Transverse colon (tissue), 4 donors: ENCODE results near the gene CLEC2D. TPM values are rescaled to one million over a fixed set of nuclear protein-coding genes. Genes with fewer than 3 reads are reported as not detected.
"Not testable (repeated sequence)": the region's sequence is repeated elsewhere in the genome, so short reads cannot be mapped to it uniquely, and the experiment has no call there.

Experiments
- DNase-seq: peaks from one replicate; pipeline ENCODE4 v3.0.0-alpha.2; 2019
- H3K27ac ChIP-seq, 4 donors: fragments of 200-600 bp; sonication (generic); 2 replicates each; pipeline ENCODE4 v1.5.1; 2016 to 2018; ENCODE audit warnings: inconsistent platforms in 4 of 4
- H3K27me3 ChIP-seq: fragments of 200-600 bp; sonication (generic); 2 replicates; pipeline ENCODE4 v1.5.1; 2017; ENCODE audit warnings: inconsistent platforms
- H3K36me3 ChIP-seq, 4 donors: fragments of 200-600 bp; sonication (generic); 2 replicates each; pipeline ENCODE4 v1.5.1; 2017 to 2019; ENCODE audit warnings: inconsistent platforms in 4 of 4
- H3K4me1 ChIP-seq, 4 donors: fragments of 200-600 bp; sonication (generic); 2 replicates each; pipeline ENCODE4 v1.5.1; 2017 to 2020; ENCODE audit warnings: inconsistent platforms in 4 of 4
- H3K4me3 ChIP-seq, 4 donors: fragments of 200-600 bp; sonication (generic); 1 replicate in 1 of 4; 2 replicates in 3 of 4; pipeline versions ENCODE4 v1.5.1 to v1.6.1; 2017 to 2019; ENCODE audit warnings: inconsistent platforms in 4 of 4
- H3K9me3 ChIP-seq, 2 donors: fragments of 200-600 bp; sonication (generic); 2 replicates each; pipeline ENCODE4 v1.5.1; 2017 to 2019; ENCODE audit warnings: inconsistent platforms in 2 of 2
- EP300 ChIP-seq: sonication (generic); formaldehyde crosslinking; IDR thresholded peaks from one replicate; pipeline ENCODE4 v1.6.1; 2017; ENCODE audit warnings: antibody characterized with exemption, low read depth
- POLR2A ChIP-seq: fragments of 450-650 bp; IDR thresholded peaks from one replicate; pipeline ENCODE4 v1.6.1; 2016; ENCODE audit warnings: antibody characterized with exemption, mild to moderate bottlenecking, moderate library complexity
- POLR2AphosphoS5 ChIP-seq, 3 donors: sonication (generic); formaldehyde crosslinking; IDR thresholded peaks; one replicate each; pipeline ENCODE4 v1.6.1; 2016; ENCODE audit warnings: antibody characterized with exemption in 3 of 3
- WGBS, 2 donors: methylation state at CpG; one replicate each; pipeline ENCODE4 v1.1.5; 2018; ENCODE audit warnings: low coverage in 1 of 2; 5-methylcytosine and 5-hydroxymethylcytosine counted together
- in situ Hi-C, 4 donors: fragments of 200-750 bp; cut with MboI; loops; one replicate each; pipeline versions ENCODE4 v1.15.0 to v1.15.1; 2017; ENCODE audit warnings: low sequenced_read_pairs in 3 of 4, low pct_ligation_motif_present in 1 of 4, low pct_unique_long_range_greater_than_20kb in 1 of 4
- intact Hi-C: fragments of 100-400 bp; cut with DNase I; formaldehyde crosslinking; loops from one replicate; pipeline ENCODE4 v1.15.1; 2023; ENCODE audit warnings: low total_unique reads
- total RNA-seq, 4 donors: library from RNA; depleted of rRNA; stranded (reverse); fragments of >200 nt; gene quantifications; one replicate each; pipeline ENCODE4 v1.1.0, GENCODE V29; 2016
- TF ChIP-seq, protein P1 (sequence below), 5 experiments: fragments of 200-600 bp in 3 of 5; fragments of 450-650 bp in 2 of 5; sonication (generic) in 3 of 5; IDR thresholded peaks; 1 replicate in 2 of 5; 2 replicates in 3 of 5; pipeline ENCODE4 v1.5.1; 2016 to 2017; ENCODE audit warnings: antibody characterized with exemption in 5 of 5, inconsistent platforms in 3 of 5, mild to moderate bottlenecking in 2 of 5, moderate library complexity in 1 of 5

Gene CLEC2D
- total RNA-seq, 4 donors from 2014 or later: 5.4 to 23.3 (median 9.3) TPM

DNA sequence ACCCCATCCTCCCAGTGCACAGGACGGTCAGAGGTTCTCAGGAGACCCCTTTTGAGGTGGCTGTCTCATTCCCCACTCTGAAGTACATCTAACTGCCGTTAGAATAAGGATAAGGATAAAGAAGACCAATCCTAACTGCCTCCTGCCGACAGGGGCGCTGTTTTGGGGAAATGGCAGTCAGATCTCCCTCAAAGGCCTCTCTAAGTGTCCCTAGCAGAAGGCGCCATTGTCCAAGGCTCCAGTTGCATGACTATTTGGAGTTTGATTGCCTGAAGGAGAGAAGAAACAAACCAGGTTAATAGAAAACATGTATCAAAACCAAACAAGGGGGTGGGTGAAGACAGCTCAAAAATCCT, 32.7 kb upstream of the CLEC2D start:
- H3K4me3 ChIP-seq: no peak overlapping the region
- DNase-seq: no peak
- no peaks in the 10 kb centered on the region for H3K9me3 ChIP-seq
- no peak overlapping the region for H3K27ac ChIP-seq
- WGBS, 2 donors: 86 to 95% methylated on average over 4 to 5 of the region's 5 CpGs
- in situ Hi-C loops: loop anchor here in 2 of 4 donors (10.0 kb wide), 1 partner anchor 68 kb away; no protein-coding TSS in a partner anchor
- intact Hi-C loops: no loop called here
- H3K4me1 ChIP-seq: no peaks in the 10 kb centered on the region
- TF ChIP-seq, protein P1, sequence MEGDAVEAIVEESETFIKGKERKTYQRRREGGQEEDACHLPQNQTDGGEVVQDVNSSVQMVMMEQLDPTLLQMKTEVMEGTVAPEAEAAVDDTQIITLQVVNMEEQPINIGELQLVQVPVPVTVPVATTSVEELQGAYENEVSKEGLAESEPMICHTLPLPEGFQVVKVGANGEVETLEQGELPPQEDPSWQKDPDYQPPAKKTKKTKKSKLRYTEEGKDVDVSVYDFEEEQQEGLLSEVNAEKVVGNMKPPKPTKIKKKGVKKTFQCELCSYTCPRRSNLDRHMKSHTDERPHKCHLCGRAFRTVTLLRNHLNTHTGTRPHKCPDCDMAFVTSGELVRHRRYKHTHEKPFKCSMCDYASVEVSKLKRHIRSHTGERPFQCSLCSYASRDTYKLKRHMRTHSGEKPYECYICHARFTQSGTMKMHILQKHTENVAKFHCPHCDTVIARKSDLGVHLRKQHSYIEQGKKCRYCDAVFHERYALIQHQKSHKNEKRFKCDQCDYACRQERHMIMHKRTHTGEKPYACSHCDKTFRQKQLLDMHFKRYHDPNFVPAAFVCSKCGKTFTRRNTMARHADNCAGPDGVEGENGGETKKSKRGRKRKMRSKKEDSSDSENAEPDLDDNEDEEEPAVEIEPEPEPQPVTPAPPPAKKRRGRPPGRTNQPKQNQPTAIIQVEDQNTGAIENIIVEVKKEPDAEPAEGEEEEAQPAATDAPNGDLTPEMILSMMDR (IDR thresholded peaks at IDR 0.05): no peak
- TF ChIP-seq POLR2AphosphoS5 (IDR thresholded peaks at IDR 0.05) (no peak), POLR2A (no peak), EP300 (no peak)
- H3K27me3 ChIP-seq: no peaks in the 10 kb centered on the region
- no peaks in the 10 kb centered on the region for H3K36me3 ChIP-seq

DNA sequence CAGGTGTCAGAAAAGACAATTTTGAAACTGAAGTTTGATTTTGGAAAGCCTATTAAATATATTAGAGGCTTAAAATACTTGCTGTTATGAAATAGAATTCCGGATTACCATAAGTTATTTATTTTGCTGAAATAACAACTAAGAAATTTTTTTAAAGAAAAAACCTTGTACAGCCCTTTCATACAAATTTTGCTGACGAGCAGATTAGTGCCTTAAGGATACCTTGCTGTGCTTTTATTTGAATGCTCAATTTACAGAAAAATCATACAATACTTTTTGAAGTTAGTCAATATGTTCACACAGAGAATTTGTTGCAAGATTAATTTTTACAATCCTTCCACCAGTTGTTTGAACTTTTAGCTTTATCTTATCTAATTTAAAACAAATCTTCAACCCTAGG, 29.5 kb upstream of the CLEC2D start:
- TF ChIP-seq POLR2AphosphoS5 (IDR thresholded peaks at IDR 0.05) (no peak), POLR2A (no peak), EP300 (no peak)
- TF ChIP-seq, protein P1 (IDR thresholded peaks at IDR 0.05): no peak
- H3K4me3 ChIP-seq: no peak overlapping the region
- intact Hi-C loops (no loop called here), in situ Hi-C loops (no loop called here)
- H3K27ac ChIP-seq: no peak overlapping the region
- H3K27me3 ChIP-seq: no peaks in the 10 kb centered on the region
- H3K9me3 ChIP-seq: no peaks in the 10 kb centered on the region
- DNase-seq: no peak
- no peaks in the 10 kb centered on the region for H3K36me3 ChIP-seq
- 96 to 100% methylated on average over 2 of the region's 2 CpGs for WGBS, 2 donors
- H3K4me1 ChIP-seq: no peaks in the 10 kb centered on the region

DNA sequence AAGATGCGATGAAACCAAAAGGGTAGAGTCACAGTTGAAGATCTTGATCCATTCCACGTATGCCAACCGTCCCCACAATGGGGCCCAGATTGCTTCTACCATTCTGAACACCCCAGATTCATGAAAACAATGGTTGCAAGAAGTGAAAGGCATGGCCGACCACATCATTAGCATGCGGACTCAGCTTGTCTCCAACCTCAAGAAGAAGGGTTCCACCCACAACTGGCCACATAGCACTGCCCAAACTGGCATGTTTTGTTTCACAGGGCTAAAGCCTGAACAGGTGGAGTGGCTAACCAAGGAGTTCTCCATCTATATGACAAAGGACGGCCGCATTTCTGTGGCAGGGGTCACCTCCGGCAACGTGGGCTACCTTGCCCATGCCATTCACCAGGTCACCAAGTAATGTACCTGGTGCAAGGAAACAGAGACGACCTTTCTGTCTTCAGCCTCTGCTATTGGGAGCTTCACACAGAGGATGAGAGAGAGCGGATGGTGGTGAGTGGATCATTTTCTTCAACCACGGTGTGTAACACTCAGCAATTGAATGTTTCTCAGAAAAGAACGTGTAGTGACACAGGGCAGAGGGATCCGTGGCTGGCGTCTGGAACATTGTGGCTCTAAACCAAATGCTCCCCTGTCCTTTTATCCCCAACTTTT, 26.8 kb upstream of the CLEC2D start:
- in situ Hi-C loops: no loop called here
- no peak for TF ChIP-seq POLR2A
- no peak for TF ChIP-seq EP300
- TF ChIP-seq POLR2AphosphoS5 (IDR thresholded peaks at IDR 0.05): no peak
- TF ChIP-seq, protein P1 (IDR thresholded peaks at IDR 0.05): no peak
- peak; percentile 26 for DNase-seq
- Histone ChIP-seq H3K4me3 (no peak overlapping the region), H3K27me3 (no peaks in the 10 kb centered on the region), H3K4me1 (peaks cover 0 to 8% (median 3%) of the 10 kb centered on the region in 4 donors), H3K9me3 (no peaks in the 10 kb centered on the region), H3K36me3 (no peaks in the 10 kb centered on the region), H3K27ac (no peak overlapping the region)
- 81% methylated on average over 15 of the region's 15 CpGs; no CpG with 5 or more reads in 1 of the 2 donors for whole genome bisulfite sequencing, 2 donors
- intact Hi-C loops: no loop called here

DNA sequence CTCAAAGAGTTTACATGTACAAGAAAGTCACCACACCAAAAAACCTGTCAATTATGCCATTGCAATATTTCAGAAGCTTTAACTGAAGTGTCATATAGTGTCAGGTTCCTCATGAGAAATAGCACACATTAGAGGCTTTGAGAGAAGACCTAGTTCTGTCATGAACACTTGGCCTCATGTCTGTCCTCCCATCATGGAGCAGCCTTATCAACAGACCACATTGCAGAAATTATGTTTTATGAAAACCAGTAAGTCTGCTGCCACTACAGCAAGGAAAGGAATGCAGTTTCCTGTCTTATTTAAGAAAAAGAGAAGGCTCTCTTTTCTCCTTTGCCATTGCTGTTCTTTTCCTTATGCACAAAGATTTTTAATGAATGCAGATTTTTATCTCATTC, 26.2 kb upstream of the CLEC2D start:
- H3K27ac ChIP-seq: no peak overlapping the region
- in situ Hi-C loops (no loop called here), intact Hi-C loops (no loop called here)
- TF ChIP-seq EP300 (no peak), POLR2AphosphoS5 (IDR thresholded peaks at IDR 0.05) (no peak), POLR2A (no peak)
- TF ChIP-seq, protein P1 (IDR thresholded peaks at IDR 0.05): no peak
- H3K27me3 ChIP-seq: no peaks in the 10 kb centered on the region
- H3K4me1 ChIP-seq: peaks cover 0 to 8% (median 3%) of the 10 kb centered on the region in 4 donors
- no peak for DNase-seq
- H3K36me3 ChIP-seq: no peaks in the 10 kb centered on the region
- H3K4me3 ChIP-seq: no peak overlapping the region
- no peaks in the 10 kb centered on the region for H3K9me3 ChIP-seq

DNA sequence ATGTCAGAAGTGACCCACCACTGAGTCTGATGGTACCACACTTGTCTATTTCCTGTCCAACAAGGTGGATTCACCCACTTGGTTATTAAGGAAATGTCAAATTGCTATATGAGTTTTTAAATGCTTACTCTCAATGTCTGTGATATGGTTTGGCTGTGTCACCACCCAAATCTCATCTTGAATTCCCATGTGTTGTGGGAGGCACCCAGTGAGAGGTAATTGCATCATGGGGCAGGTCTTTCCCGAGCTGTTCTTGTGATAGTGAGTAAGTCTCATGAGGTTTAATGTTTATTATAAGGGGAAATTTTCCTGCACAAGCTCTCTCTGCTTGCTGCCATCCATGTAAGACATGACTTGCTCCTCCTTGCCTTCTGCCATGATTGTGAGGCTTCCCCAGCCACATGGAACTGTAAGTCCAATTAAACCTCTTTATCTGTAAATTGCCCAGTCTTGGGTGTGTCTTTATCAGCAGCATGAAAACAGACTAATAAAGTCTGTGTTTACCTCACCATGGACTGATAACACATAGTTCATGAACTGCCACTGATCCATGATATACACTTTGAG, 24.4 kb upstream of the CLEC2D start:
- intact Hi-C loops, H3K4me3 ChIP-seq, DNase-seq, in situ Hi-C loops, H3K9me3 ChIP-seq, H3K27ac ChIP-seq, H3K27me3 ChIP-seq, H3K36me3 ChIP-seq: not testable (repeated sequence)
- WGBS, 2 donors: 65% methylated on average over 1 of the region's 1 CpG; no CpG with 5 or more reads in 1 of the 2 donors
- peaks cover 0 to 20% (median 7%) of the 10 kb centered on the region in 4 donors for H3K4me1 ChIP-seq
